Activated T-cell treated with anti-CD3 and anti-CD28 coated beads, Interleukin-2, amount 50 U/mL, for 72 hours (primary cell): ENCODE measurements around the gene ANXA5. TPM values are rescaled to one million over a fixed set of nuclear protein-coding genes. Genes with fewer than 3 reads are reported as not detected.

ENCODE experiments used
- ATAC-seq, 2 donors: fragments of 150-1000 bp; cut with Tn5 transposase; replicated peaks in 1 of 2; 2 replicates each; pipeline ENCODE4 v1.10.0; 2021; ENCODE audit warnings: moderate library complexity in 2 of 2, mild to moderate bottlenecking in 1 of 2
- DNase-seq, 2 donors: peaks; one replicate each; pipeline ENCODE4 v3.0.0; 2021 to 2022; ENCODE audit warnings: mixed read lengths in 1 of 2
- H3K27ac Mint-ChIP-seq: one replicate; pipeline ENCODE4 v1.8.0; 2022; ENCODE audit warnings: mild to moderate bottlenecking, moderate library complexity, mixed read lengths
- H3K27me3 Mint-ChIP-seq: one replicate; pipeline ENCODE4 v1.8.0; 2022; ENCODE audit warnings: low read depth, mixed read lengths
- H3K36me3 Mint-ChIP-seq, 2 donors: one replicate each; pipeline ENCODE4 v1.8.0; 2022; ENCODE audit warnings: mixed read lengths in 2 of 2, mild to moderate bottlenecking in 1 of 2; ENCODE audit not compliant: insufficient read depth in 2 of 2
- H3K4me1 Mint-ChIP-seq: one replicate; pipeline ENCODE4 v1.8.0; 2022; ENCODE audit warnings: low read depth, mixed read lengths
- H3K4me3 Mint-ChIP-seq, 2 donors: one replicate each; pipeline ENCODE4 v1.8.0; 2022; ENCODE audit warnings: mild to moderate bottlenecking in 2 of 2, mixed read lengths in 2 of 2, moderate library complexity in 2 of 2
- H3K9me3 Mint-ChIP-seq, 2 donors: one replicate each; pipeline ENCODE4 v1.8.0; 2022; ENCODE audit warnings: mixed read lengths in 2 of 2
- total RNA-seq, 2 donors: library from RNA; stranded (reverse); gene quantifications; one replicate each; pipeline ENCODE4 v1.2.3, GENCODE V29; 2022

The ANXA5 gene
- total RNA-seq, 2 donors from 2014 or later: 64.1 to 110 TPM

DNA sequence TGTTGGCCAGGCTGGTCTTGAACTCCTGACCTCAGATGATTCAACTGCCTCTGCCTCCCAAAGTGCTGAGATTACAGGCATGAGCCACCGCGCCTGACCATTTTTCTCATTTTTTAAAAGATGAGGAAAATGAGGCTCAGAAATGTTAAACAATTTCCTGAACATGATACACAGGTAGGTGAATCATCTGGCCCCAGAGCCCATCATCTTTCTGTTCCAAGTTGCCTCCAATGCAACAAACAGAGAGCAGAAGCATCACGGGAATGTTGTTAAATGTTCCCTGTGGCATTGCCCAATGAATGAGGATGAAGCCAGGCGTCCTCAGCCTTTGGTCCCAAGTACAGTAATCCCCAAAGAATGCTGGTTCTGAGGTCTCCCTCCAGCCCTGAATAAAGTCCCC lies 31.3 kb upstream of the ANXA5 start:
- ATAC-seq (no peak), DNase-seq (no peak)
- Mint-ChIP-seq H3K27me3 (peaks cover 5% of the 10 kb centered on the region), H3K9me3 (no peaks in the 10 kb centered on the region), H3K4me1 (peaks cover 14% of the 10 kb centered on the region), H3K27ac (no peak overlapping the region), H3K36me3 (no peaks in the 10 kb centered on the region), H3K4me3 (no peak overlapping the region)

DNA sequence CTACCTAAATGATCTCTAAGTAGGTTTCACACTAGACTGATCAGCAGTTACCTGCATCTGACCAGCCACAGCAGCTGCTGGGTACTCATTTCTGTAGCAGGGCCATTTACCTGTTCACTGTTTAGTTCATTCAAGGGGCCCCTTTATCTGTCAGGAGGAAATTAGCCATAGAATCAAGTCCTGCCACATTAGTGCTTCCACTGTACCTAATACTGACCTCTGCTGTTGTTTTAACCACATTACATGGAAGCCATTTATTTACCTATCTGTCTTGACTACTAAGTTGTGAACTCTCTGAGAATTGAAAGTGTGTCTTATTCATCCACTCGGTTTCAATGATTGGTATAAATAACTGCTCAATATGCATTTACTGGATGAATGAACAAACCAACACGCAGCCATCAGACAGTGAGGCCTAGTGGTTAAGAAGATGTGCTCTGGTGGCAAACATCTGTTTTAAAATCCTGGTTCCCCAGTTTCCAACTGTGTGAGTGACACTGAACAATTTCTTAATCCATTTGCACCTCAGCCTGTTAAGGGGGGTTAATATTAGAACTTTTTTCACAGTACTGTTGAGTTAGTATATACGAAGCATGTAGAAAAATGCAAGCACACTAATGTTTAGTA lies 30.0 kb upstream of the ANXA5 start:
- Mint-ChIP-seq H3K4me3 (no peak overlapping the region), H3K27me3 (no peaks in the 10 kb centered on the region), H3K9me3 (no peaks in the 10 kb centered on the region), H3K36me3 (no peaks in the 10 kb centered on the region), H3K27ac (no peak overlapping the region), H3K4me1 (peaks cover 14% of the 10 kb centered on the region)
- ATAC-seq (peak; percentile 85 to 90), DNase-seq (peak in 1 of 2 donors; percentile 7)

DNA sequence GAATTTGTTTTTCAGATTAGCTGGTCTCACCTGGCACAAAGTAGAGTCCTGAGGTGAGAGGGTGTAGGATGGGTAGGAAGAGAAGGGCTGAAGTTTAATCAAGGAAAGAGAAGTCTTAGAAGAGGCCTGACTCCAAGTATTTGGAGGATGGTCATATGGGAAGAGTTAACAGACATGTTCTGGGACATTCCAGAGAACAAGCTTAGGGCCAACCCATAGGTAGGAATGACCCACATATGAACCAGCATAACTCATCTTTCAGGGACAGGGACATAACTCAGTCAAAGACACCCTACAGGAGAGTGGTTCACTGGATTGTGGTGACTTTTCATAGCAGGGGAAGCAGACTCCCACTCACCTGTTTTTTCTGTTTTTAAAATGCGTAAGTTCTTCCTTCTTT lies 27.9 kb upstream of the ANXA5 start:
- no peak overlapping the region for H3K4me3 Mint-ChIP-seq
- H3K27ac Mint-ChIP-seq: no peak overlapping the region
- peaks cover 14% of the 10 kb centered on the region for H3K4me1 Mint-ChIP-seq
- no peaks in the 10 kb centered on the region for H3K9me3 Mint-ChIP-seq
- no peaks in the 10 kb centered on the region for H3K36me3 Mint-ChIP-seq
- DNase-seq (no peak), ATAC-seq (no peak)
- peaks cover 6% of the 10 kb centered on the region for H3K27me3 Mint-ChIP-seq

DNA sequence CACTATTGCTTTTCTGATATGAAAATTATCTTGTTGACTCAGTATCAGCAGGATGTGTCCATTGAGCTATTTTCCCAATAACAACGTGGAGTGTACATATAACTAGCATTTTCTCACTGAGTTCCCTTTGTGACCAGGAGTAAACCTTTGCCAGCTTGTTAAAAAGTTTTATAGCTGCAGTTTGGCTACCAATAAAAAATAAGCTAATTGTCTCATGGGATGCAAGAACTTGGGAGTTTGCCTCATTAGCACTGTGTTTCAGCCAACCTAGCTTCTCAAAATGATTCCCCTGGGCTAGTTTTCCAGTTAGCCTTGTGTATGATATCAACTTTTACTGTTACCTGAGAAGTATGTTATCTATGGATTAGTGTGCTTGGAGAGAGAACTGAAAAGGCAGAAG lies 24.9 kb upstream of the ANXA5 start:
- DNase-seq (no peak), ATAC-seq (no peak)
- H3K27me3 Mint-ChIP-seq: peaks cover 11% of the 10 kb centered on the region
- peaks cover 5% of the 10 kb centered on the region for H3K4me1 Mint-ChIP-seq
- H3K4me3 Mint-ChIP-seq: no peak overlapping the region
- H3K27ac Mint-ChIP-seq: no peak overlapping the region
- no peaks in the 10 kb centered on the region for H3K9me3 Mint-ChIP-seq
- H3K36me3 Mint-ChIP-seq: no peaks in the 10 kb centered on the region

DNA sequence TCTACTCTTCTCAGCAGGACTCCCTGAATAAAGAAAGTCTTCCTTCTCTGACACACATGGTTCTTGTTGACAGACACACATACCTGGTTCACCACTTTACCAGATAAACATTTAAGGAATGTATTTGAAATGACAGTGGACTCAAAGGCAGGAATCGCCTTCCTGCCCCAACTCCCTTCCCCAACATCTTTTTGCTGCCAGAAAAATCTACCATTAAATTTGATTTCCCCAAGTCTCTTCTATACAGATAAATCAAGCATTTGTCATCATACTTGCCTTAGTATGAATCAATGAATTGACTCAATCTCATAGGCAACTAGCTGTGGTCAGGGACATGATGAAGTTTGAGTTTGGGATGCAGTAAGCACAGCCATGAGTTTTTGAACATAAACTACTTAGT lies 23.3 kb upstream of the ANXA5 start:
- H3K27ac Mint-ChIP-seq: no peak overlapping the region
- H3K27me3 Mint-ChIP-seq: peaks cover 27% of the 10 kb centered on the region
- H3K4me3 Mint-ChIP-seq: no peak overlapping the region
- no peaks in the 10 kb centered on the region for H3K4me1 Mint-ChIP-seq
- ATAC-seq (no peak), DNase-seq (no peak)
- H3K36me3 Mint-ChIP-seq: no peaks in the 10 kb centered on the region
- H3K9me3 Mint-ChIP-seq: no peaks in the 10 kb centered on the region

DNA sequence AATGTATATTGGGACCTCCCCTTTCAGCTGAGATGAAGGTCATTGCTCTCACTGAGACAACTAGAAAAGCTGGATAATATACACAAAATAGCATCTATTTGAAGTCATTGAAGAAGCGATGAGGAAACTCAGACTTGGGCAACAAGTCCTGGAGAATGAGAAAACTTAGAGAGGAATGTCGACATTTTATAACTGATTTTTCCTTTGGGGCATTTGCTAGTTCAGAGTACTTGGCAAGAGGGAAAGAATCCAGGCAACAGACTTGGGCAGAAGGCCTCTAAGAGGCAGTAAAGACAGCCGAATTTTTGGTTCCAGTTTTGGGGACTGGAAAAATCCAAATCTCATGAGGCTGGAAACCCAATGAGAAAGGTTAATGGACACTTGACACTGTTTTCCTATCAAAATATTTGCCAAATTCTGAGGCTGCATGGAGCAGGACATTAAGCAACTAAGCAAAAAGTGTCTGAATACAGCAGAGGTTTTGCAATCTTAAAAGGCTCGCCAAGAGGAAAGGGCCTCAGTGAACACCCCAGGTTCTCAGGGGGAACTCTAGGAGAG lies 21.0 kb upstream of the ANXA5 start:
- Mint-ChIP-seq H3K9me3 (no peaks in the 10 kb centered on the region), H3K27me3 (peaks cover 39% of the 10 kb centered on the region), H3K4me1 (no peaks in the 10 kb centered on the region), H3K36me3 (no peaks in the 10 kb centered on the region), H3K27ac (no peak overlapping the region), H3K4me3 (no peak overlapping the region)
- ATAC-seq (no peak), DNase-seq (no peak)

DNA sequence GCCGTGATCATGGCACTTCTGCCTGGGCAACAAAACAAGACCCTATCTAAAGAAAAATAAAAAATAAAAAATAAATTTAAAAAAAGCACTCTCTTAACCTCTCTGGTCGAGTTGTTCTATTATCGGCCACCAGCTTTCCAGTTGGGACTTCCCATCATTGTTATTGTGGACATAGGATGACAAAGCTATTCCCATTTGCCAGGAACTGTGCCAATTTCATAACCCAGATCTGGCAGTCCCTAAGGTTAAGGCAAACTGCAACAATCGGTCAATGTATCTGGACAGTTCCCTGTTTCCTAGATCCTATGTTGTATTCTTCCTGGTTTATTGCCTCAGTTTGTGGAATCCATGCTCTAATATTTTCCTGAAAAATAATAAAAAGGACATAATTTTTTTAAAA lies 17.8 kb upstream of the ANXA5 start:
- no peaks in the 10 kb centered on the region for H3K9me3 Mint-ChIP-seq
- peaks cover 0 to 2% of the 10 kb centered on the region in 2 donors for H3K36me3 Mint-ChIP-seq
- no peak overlapping the region for H3K4me3 Mint-ChIP-seq
- peaks cover 57% of the 10 kb centered on the region for H3K27me3 Mint-ChIP-seq
- ATAC-seq: no peak
- H3K4me1 Mint-ChIP-seq: peaks cover 23% of the 10 kb centered on the region
- H3K27ac Mint-ChIP-seq: no peak overlapping the region
- no peak for DNase-seq

DNA sequence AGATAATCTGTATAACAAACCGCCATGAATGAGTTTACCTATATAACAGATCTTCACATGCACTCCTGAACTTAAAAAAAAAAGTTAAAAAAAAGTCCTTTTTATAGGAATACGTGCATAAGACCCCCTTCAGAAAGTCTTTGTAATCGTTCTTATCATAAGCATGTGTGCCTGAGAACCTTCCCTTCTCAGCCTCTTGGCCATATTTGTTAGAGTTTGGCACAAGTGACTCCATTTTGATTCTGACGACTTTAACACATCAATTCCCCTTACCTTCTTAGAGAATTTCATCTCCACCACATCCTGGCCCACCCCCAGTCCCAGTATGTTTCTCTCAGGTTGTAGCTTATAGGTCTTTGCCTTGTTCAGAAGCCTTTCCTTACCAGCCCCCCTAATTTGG lies 16.0 kb upstream of the ANXA5 start:
- no peak overlapping the region for H3K27ac Mint-ChIP-seq
- ATAC-seq: no peak
- peaks cover 33% of the 10 kb centered on the region for H3K4me1 Mint-ChIP-seq
- H3K36me3 Mint-ChIP-seq: peaks cover 0 to 2% of the 10 kb centered on the region in 2 donors
- DNase-seq: no peak
- no peaks in the 10 kb centered on the region for H3K9me3 Mint-ChIP-seq
- peaks cover 69% of the 10 kb centered on the region for H3K27me3 Mint-ChIP-seq
- no peak overlapping the region for H3K4me3 Mint-ChIP-seq

DNA sequence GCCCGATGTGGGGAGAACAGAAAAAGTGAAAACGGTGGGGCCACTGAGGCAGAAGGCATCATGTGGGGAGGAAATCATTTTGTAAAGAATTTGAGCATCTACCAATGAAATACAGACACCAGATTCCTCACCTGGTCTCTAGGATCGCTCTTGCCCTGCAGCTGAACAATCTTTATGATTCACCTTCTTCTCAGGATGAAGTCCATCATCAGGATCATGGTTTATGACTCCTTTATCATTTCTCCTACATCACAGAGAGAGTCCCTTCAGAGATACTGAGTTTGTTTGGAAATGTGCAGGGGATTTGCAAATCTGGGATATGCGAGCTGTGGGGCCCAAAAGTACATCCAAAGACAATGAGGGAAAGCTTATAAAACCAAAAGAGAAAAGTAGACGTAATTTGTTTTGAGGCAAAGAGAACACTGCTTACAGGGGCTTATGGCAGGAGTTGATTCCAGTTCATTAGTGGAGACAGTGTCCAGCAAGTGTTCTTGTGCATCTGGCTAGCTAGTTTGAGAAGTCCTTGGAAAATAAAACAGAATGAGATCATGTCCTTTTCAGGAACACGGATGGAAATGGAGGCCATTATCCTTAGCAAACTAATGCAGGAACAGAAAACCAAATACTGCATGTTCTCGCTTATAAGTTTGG lies 15.3 kb upstream of the ANXA5 start:
- Mint-ChIP-seq H3K27me3 (peaks cover 67% of the 10 kb centered on the region), H3K9me3 (no peaks in the 10 kb centered on the region), H3K27ac (no peak overlapping the region), H3K36me3 (peaks cover 0 to 2% of the 10 kb centered on the region in 2 donors), H3K4me3 (peak overlapping the region in 1 of 2 donors; percentile 65), H3K4me1 (peaks cover 39% of the 10 kb centered on the region)
- DNase-seq: no peak
- ATAC-seq: no peak

DNA sequence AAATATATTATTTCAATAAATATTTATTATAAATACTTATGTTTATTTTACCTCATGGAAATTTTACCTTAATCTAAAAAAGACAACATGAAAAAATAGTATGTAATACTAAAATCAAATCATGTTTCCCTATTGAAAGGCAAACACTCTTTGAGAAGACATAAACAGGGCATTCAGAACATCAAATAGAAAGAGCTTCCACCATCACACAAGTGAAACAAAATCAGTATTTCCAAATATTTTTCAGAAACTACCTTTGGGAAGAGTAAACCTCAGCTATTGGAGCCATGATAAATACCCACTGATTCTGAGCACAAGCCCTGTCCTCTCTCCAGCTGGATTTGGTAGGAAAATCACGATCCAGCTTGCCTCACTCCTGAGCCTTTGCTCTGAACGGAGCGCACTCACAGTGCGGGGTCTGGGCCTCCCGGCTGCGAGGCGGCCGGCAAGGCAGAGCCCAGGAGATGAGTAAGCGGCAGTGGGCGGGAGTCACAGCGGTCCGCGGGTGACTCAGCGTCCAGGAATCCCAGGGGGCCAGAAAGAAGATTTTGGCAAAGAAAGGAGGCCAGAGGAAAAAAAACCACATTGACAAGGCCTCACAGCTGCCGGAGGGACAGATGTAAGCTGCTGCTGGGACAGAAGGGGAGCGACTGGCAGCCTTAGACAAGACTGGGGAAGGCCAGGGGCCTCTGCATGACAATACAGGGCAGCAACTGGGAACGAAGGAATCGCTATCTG lies 14.7 kb upstream of the ANXA5 start:
- DNase-seq (peak; percentile 66 to 76), ATAC-seq (peak; percentile 58 to 59)
- peak overlapping the region; percentile 53 to 65 for H3K4me3 Mint-ChIP-seq
- H3K36me3 Mint-ChIP-seq: peaks cover 0 to 2% of the 10 kb centered on the region in 2 donors
- peaks cover 46% of the 10 kb centered on the region for H3K4me1 Mint-ChIP-seq
- H3K9me3 Mint-ChIP-seq: no peaks in the 10 kb centered on the region
- H3K27me3 Mint-ChIP-seq: peaks cover 60% of the 10 kb centered on the region
- no peak overlapping the region for H3K27ac Mint-ChIP-seq

DNA sequence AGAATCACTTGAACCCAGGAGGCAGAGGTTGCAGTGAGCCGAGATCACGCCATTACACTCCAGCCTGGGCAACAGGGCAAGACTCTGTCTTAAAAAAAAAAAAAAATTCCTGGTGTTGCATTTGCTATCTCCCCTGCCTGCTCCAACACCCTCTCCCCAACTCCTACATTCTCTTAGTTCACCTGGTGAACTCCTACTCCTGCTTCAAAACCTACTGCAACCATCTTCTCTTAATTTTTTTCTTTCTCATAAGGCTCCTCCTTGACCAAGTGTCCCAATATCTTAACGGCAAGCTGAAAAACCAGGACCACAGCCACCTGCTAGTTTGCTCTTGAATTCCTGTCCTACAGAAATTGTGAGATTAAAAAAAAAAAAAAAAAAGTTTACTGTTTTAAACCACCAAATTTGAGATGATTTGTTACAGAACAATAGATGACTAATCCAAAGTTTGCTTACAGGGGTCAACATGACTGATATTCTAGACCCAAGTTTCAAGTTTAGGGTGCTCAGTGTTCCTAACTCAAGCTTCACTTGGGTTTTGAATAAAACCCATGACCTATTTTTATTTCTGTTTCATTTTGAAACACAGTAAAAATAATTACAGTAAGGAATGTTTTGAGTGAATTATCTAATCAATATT lies 13.1 kb upstream of the ANXA5 start:
- H3K4me3 Mint-ChIP-seq: peak overlapping the region in 1 of 2 donors; percentile 13
- H3K27me3 Mint-ChIP-seq: peaks cover 45% of the 10 kb centered on the region
- no peak for DNase-seq
- no peak overlapping the region for H3K27ac Mint-ChIP-seq
- peaks cover 49% of the 10 kb centered on the region for H3K4me1 Mint-ChIP-seq
- H3K9me3 Mint-ChIP-seq: no peaks in the 10 kb centered on the region
- H3K36me3 Mint-ChIP-seq: peaks cover 0 to 2% of the 10 kb centered on the region in 2 donors
- no peak for ATAC-seq

DNA sequence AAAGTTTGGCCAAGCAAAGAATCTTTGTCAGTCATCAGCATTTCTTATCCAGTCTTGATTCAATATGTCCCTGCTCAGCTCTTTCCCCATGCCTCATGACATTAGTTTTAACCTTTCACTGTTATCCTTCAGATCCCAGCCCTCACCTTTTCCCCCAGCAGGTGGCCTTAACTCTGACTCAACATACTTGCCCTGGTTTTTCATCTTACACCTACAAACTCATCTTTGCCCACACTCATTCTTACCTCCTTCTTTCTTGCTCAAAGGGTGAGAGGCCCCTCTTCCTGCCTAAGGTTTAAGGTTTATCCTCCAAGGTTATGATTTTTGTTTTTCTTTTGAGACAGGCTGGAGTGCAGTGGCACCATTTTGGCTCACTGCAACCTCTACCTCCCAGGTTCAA lies 10.6 kb upstream of the ANXA5 start:
- ATAC-seq: peak; percentile 62 to 68
- Mint-ChIP-seq H3K27me3 (peaks cover 40% of the 10 kb centered on the region), H3K4me1 (peaks cover 49% of the 10 kb centered on the region), H3K27ac (no peak overlapping the region), H3K4me3 (peak overlapping the region; percentile 21 to 40), H3K36me3 (peaks cover 0 to 2% of the 10 kb centered on the region in 2 donors), H3K9me3 (no peaks in the 10 kb centered on the region)
- DNase-seq: peak; percentile 44 to 46

DNA sequence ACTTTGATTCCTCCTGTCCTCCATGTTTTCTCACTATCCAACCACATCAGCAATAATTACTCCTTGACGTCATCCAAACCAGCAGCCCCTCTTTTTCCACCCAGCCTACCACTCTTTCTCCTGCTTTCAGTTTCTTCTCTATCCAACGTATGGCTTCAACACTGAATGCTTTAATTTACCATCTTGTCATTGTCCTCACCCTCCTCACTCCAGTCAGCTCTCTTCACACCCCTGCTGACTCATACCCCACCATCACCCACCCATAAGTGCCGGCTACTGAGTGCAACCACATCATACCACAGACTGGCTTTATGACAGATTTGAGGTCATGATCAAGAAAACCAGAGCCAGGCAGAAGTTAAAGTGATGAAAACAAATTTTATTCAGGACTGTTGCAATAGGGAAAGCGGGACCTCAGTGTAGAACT lies 9.8 kb upstream of the ANXA5 start:
- DNase-seq: peak; percentile 81 to 84
- peak overlapping the region; percentile 32 for H3K27ac Mint-ChIP-seq
- peak overlapping the region; percentile 21 to 40 for H3K4me3 Mint-ChIP-seq
- H3K9me3 Mint-ChIP-seq: no peaks in the 10 kb centered on the region
- H3K4me1 Mint-ChIP-seq: peaks cover 42% of the 10 kb centered on the region
- peaks cover 0 to 2% of the 10 kb centered on the region in 2 donors for H3K36me3 Mint-ChIP-seq
- peaks cover 36% of the 10 kb centered on the region for H3K27me3 Mint-ChIP-seq
- peak; percentile 91 to 95 for ATAC-seq
